ENCODE measurements around the gene NOS3.

- TF ChIP-seq POLR2AphosphoS5 (IDR thresholded peaks at IDR 0.05) (no peak), POLR2A (IDR thresholded peaks at IDR 0.05) (no peak), CTCF (IDR thresholded peaks at IDR 0.05) (no peak)
Observed at GRCh38 chr7:151012031-151012692, 21.3 kb downstream of the NOS3 start.
